ENCODE results near the gene LBH. TPM values are rescaled to one million over a fixed set of nuclear protein-coding genes. Genes with fewer than 3 reads are reported as not detected.

Gene LBH
- 137 TPM for total RNA-seq (ENCODE audit: unreplicated experiment)
- long read RNA-seq, transcript LBH-201 (3 exons, 3,095 nt), result major isoform, 19 of 30 reads
- long read RNA-seq, partial matches to known transcripts, result 2 of 30 reads
- long read RNA-seq, other reads (novel, unspliced or antisense), result 9 of 30 reads

GRCh38 chr2:30231212-30231995, at the start of gene LBH:
Gene LBH, plus strand, starts transcription at chr2:30231534. Its CDS starts 205 bp downstream, at chr2:30231739.
- no peaks in the 10 kb centered on the region for H3K9me3 Mint-ChIP-seq (ENCODE audit: unreplicated experiment)
- H3K27me3 Mint-ChIP-seq (ENCODE audit: unreplicated experiment), result peaks cover 10% of the 10 kb centered on the region
- peak within 1 kb of the TSS; percentile 96 for H3K4me3 Mint-ChIP-seq (ENCODE audit: unreplicated experiment)
- H3K4me1 Mint-ChIP-seq (ENCODE audit: unreplicated experiment), result peaks cover 37% of the 10 kb centered on the region
- peaks cover 17% of the 10 kb centered on the region for H3K36me3 Mint-ChIP-seq (ENCODE audit: low read depth, unreplicated experiment)
- TF ChIP-seq CTCF (IDR thresholded peaks at IDR 0.05; ENCODE audit: unreplicated experiment), result no peak
- peak; percentile 92 for DNase-seq (ENCODE audit: low spot score)
- peak within 1 kb of the TSS; percentile 52 for H3K27ac Mint-ChIP-seq (ENCODE audit: unreplicated experiment)

- no peak for DNase-seq (ENCODE audit: low spot score)
- Mint-ChIP-seq H3K4me3 (ENCODE audit: unreplicated experiment) (no peak overlapping the region), H3K27ac (ENCODE audit: unreplicated experiment) (no peak overlapping the region), H3K4me1 (ENCODE audit: unreplicated experiment) (no peaks in the 10 kb centered on the region), H3K9me3 (ENCODE audit: unreplicated experiment) (no peaks in the 10 kb centered on the region), H3K36me3 (ENCODE audit: low read depth, unreplicated experiment) (no peaks in the 10 kb centered on the region), H3K27me3 (ENCODE audit: unreplicated experiment) (peaks cover 2% of the 10 kb centered on the region)
- no peak for TF ChIP-seq CTCF (IDR thresholded peaks at IDR 0.05; ENCODE audit: unreplicated experiment)
These were observed 47.3 kb upstream of the LBH start for GRCh38 chr2:30184035-30184434.

- Mint-ChIP-seq H3K27ac (ENCODE audit: unreplicated experiment) (no peak overlapping the region), H3K9me3 (ENCODE audit: unreplicated experiment) (no peaks in the 10 kb centered on the region), H3K4me1 (ENCODE audit: unreplicated experiment) (no peaks in the 10 kb centered on the region), H3K4me3 (ENCODE audit: unreplicated experiment) (no peak overlapping the region), H3K27me3 (ENCODE audit: unreplicated experiment) (peaks cover 2% of the 10 kb centered on the region), H3K36me3 (ENCODE audit: low read depth, unreplicated experiment) (no peaks in the 10 kb centered on the region)
- no peak for DNase-seq (ENCODE audit: low spot score)
- TF ChIP-seq CTCF (IDR thresholded peaks at IDR 0.05; ENCODE audit: unreplicated experiment), result no peak
These were observed 46.2 kb upstream of the LBH start for GRCh38 chr2:30185178-30185577.

GRCh38 chr2:30188292-30188691, 43.0 kb upstream of the LBH start:
- Mint-ChIP-seq H3K27me3 (ENCODE audit: unreplicated experiment) (peaks cover 4% of the 10 kb centered on the region), H3K27ac (ENCODE audit: unreplicated experiment) (no peak overlapping the region), H3K4me3 (ENCODE audit: unreplicated experiment) (no peak overlapping the region), H3K4me1 (ENCODE audit: unreplicated experiment) (no peaks in the 10 kb centered on the region), H3K36me3 (ENCODE audit: low read depth, unreplicated experiment) (peaks cover 5% of the 10 kb centered on the region), H3K9me3 (ENCODE audit: unreplicated experiment) (no peaks in the 10 kb centered on the region)
- no peak for DNase-seq (ENCODE audit: low spot score)
- no peak for TF ChIP-seq CTCF (IDR thresholded peaks at IDR 0.05; ENCODE audit: unreplicated experiment)

- Mint-ChIP-seq H3K27me3 (ENCODE audit: unreplicated experiment) (peaks cover 6% of the 10 kb centered on the region), H3K4me3 (ENCODE audit: unreplicated experiment) (peak overlapping the region; percentile 68), H3K9me3 (ENCODE audit: unreplicated experiment) (no peaks in the 10 kb centered on the region), H3K4me1 (ENCODE audit: unreplicated experiment) (no peaks in the 10 kb centered on the region), H3K36me3 (ENCODE audit: low read depth, unreplicated experiment) (peaks cover 5% of the 10 kb centered on the region), H3K27ac (ENCODE audit: unreplicated experiment) (no peak overlapping the region)
- DNase-seq (ENCODE audit: low spot score), result no peak
- no peak for TF ChIP-seq CTCF (IDR thresholded peaks at IDR 0.05; ENCODE audit: unreplicated experiment)
These were observed 40.7 kb upstream of the LBH start for GRCh38 chr2:30190637-30191036.
